A673 (cell line): ENCODE data around the gene TCEA2.

Experiments used
- CTCF ChIP-seq: fragments of 300-800, 200-600 bp; sonication (generic); conservative IDR thresholded peaks from 2 replicates; pipeline ENCODE4 v1.5.1; 2017; ENCODE audit warnings: low read depth, mild to moderate bottlenecking, antibody characterized with exemption, low read length, moderate library complexity, mixed read lengths
- EZH2 ChIP-seq: fragments of 200-600 bp; sonication (generic); IDR thresholded peaks from 2 replicates; pipeline ENCODE4 v1.6.1; 2017; ENCODE audit warnings: borderline replicate concordance, low read depth, mild to moderate bottlenecking, mixed read lengths, antibody characterized with exemption, low read length; ENCODE audit not compliant: poor library complexity, severe bottlenecking

GRCh38 chr20:64041040-64041780 lies 21.8 kb upstream of the TCEA2 start:
- TF ChIP-seq CTCF (no peak), EZH2 (peak; percentile 2)
